KBM-7 (cell line): ENCODE data around the gene EFEMP1.

Experiments
- DNase-seq: peaks from one replicate; pipeline ENCODE4 v3.0.0-alpha.2; 2015
- in situ Hi-C: fragments of 300-500 bp; cut with MboI; formaldehyde crosslinking; loops from 2 replicates; pipeline ENCODE4 v1.14.3; 2020; ENCODE audit warnings: low sequenced_read_pairs, low pct_unique_long_range_greater_than_20kb, mixed read lengths

EFEMP1 gene

GRCh38 chr2:55902971-55903370 is 20.6 kb downstream of the EFEMP1 start:
- in situ Hi-C loops = no loop called here
- no peak for DNase-seq

DNA sequence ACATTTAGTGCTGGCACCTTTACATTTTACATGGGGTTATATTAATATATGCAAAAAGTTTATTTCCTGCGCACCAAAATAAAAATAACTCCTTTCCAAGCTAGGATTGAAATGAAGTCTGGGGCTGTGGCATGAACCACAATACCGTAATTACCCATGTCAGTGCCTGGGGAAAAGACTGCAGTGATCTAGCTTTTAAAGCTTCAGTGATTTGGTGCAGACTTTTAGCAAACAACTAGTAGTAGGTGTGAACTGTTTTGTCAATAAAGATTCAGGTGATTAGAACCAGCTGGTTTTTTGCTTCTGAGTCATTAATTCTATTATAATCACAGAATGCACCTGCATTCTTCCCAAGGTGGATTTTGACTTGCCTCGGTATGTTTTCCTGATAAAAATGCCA is 21.2 kb downstream of the EFEMP1 start:
- no peak for DNase-seq
- in situ Hi-C loops = no loop called here

GRCh38 chr2:55901941-55902340 is 21.6 kb downstream of the EFEMP1 start:
- in situ Hi-C loops = no loop called here
- no peak for DNase-seq

- in situ Hi-C loops = no loop called here
- DNase-seq = no peak
These were observed 22.3 kb downstream of the EFEMP1 start for GRCh38 chr2:55901322-55901721.

DNA sequence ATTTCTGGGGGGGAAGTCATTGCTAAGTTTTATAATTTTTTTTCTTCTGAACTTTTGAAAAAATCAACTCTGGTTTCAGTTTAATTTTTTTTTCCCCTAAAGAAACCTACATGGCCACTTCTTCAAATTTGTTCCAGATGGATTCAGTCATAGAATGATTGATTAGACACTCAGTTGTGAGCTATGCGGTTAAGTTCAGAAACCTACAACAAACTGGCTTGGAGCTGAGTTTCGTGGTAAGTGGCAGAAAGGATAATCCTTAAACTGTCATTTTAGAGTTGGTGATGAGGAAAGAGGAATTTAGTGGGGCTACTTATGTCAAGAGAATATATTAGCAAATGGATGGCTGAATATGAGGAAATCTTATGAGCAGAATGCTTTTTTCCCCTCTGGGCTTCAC is 23.7 kb downstream of the EFEMP1 start:
- in situ Hi-C loops = no loop called here

GRCh38 chr2:55898386-55899040 is 25.1 kb downstream of the EFEMP1 start:
- in situ Hi-C loops = no loop called here
- DNase-seq = no peak

More for the DNA sequence above, 23.7 kb downstream of the EFEMP1 start:
- DNase-seq = no peak

- DNase-seq = no peak
- in situ Hi-C loops = no loop called here
These were observed 26.9 kb downstream of the EFEMP1 start for GRCh38 chr2:55896633-55897032.

GRCh38 chr2:55894720-55895119 is 28.9 kb downstream of the EFEMP1 start:
- DNase-seq = no peak
- in situ Hi-C loops = no loop called here

- in situ Hi-C loops = no loop called here
- no peak for DNase-seq
These were observed 31.9 kb downstream of the EFEMP1 start for GRCh38 chr2:55891671-55892094.

DNA sequence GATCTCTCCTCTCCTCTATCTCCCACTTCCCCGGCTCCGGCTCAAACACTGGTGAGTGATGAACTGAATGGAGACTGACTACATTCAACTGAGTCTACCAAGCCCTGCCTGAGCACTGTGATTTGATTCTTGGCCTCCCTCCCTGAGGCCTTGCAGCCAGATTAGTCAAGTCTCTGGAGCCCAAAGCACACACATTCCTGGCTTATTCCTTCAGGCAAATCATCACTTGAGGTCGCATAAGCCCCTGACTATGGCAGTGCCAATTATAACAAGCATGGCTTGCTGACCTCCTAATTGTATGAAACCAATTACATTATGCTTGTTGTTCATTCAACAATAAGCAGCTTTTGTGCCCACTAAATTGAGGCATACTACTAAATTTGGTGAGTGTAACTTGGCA is 34.6 kb downstream of the EFEMP1 start:
- in situ Hi-C loops = no loop called here
- no peak for DNase-seq

DNA sequence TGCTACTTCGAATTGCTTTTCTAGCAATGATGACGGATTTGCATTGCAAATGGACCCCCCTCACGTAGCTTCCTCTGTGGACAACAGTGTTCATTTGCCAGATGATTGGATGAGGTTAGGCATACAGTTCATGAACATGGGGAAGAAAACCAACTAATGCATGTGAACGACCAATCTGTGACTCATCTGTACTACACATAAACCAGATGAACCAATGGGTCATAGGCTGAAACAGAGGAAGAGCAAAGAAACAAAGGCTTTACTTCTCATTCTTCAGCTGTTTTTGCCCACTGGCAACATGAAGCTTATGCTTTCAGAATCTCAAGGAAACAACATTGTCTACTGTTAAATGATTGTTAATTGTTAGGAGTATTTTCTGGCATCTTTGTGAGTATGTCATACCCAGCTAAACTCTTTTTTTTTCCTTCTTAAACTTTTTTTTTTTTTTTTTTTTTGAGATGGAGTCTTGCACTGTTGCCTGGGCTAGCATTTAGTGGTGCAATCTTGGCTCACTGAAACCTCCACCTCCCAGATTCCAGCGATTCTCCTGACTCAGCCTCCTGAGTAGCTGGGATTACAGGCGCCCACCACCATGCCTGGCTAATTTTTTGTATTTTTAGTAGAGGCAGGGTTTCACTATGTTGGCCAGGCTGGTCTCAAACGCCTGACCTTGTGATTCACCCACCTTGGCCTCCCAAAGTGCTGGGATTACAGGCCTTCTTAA is 35.5 kb downstream of the EFEMP1 start:
- DNase-seq = no peak
- in situ Hi-C loops = no loop called here

DNA sequence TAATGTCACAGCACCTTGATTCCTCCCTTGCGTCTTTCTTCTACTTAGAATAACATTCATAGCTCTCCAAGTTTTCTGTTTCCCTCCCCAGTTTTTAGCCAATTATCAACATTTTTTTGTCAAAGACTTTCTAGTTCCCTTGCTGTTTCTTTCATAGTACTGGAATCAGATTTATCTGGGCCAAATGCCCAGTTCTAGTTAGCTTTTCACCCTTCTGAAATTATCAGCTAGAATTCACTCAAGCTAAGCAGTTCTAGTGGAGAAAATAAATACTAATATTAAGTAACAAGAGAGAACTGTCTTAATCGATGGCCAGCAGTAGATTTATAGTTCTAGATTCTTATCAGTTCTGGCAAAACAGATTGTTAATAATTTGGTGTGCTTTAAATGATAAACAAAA is 36.2 kb downstream of the EFEMP1 start:
- no peak for DNase-seq
- in situ Hi-C loops = no loop called here

- in situ Hi-C loops = no loop called here
These were observed 37.7 kb downstream of the EFEMP1 start for GRCh38 chr2:55885944-55886281.

DNA sequence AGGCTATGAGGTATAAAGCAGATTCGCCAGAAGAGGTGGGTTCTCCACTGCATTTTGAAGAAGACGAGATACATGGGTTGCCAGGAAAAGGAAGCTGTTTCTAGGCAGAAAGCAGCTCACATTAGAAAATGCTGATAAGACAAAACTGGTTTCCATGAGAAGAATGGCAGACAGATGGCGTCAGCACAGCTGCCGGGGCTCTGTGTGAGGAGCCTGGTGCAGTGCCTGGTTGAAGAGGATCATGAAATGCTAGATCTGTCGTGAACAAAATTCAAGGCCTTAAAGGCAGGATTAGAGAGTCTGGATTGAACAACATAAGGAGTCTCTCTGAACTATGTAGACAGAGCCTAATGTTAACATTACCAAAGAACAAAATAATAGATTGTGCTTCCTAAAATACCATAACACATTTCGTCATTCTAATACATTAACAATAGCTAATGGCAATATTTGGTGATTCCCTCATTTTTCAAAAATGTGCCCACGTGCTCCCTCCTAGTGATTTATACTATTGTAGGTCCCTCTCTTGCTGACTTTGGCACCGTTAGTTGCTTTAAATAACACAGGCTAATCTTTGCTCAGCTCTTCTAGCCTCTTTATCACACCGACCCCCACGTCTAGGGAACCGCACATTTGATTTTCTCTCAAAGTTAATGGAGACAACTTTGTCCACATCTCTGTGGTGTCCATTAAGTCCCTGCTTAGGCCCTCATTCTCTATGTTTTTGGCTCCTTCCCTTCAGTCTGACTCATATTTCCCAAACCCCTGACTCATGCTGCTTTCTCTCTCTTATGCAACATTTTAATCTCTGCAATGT is 38.2 kb downstream of the EFEMP1 start:
- DNase-seq = peak; percentile 3
- in situ Hi-C loops = no loop called here

More at GRCh38 chr2:55885944-55886281, 37.7 kb downstream of the EFEMP1 start:
- DNase-seq = no peak

GRCh38 chr2:55883829-55884228 is 39.8 kb downstream of the EFEMP1 start:
- no peak for DNase-seq
- in situ Hi-C loops = no loop called here

GRCh38 chr2:55883357-55883756 is 40.2 kb downstream of the EFEMP1 start:
- no peak for DNase-seq
- in situ Hi-C loops = no loop called here

GRCh38 chr2:55882954-55883353 is 40.6 kb downstream of the EFEMP1 start:
- in situ Hi-C loops = no loop called here

GRCh38 chr2:55880416-55881143 is 43.0 kb downstream of the EFEMP1 start:
- DNase-seq = no peak
- in situ Hi-C loops = no loop called here

More at GRCh38 chr2:55882954-55883353, 40.6 kb downstream of the EFEMP1 start:
- DNase-seq = no peak

DNA sequence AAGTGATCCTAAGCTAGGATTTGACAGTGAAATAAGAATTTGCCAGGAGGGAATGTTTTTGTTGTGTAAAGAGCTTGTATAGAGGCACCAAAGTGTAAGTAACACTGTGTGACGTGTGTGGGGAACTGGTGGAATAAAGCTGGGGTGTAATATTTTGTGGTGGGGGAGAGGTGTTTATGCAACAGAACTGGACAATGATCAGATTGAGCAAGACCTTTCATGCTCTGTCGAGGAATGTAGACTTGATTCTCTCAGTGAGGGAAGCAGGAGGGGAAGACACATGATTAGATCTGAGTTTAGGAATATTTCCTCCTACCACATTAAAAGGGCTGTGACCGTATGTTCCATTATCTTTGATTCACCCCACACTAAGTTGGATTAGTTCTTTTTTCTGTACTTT is 43.6 kb downstream of the EFEMP1 start:
- no peak for DNase-seq
- in situ Hi-C loops = no loop called here

- DNase-seq = no peak
- in situ Hi-C loops = no loop called here
These were observed 46.5 kb downstream of the EFEMP1 start for GRCh38 chr2:55877087-55877436.
